HG02981 (cell line): ENCODE results near the gene GTSE1.

Experiments
- ATAC-seq: cut with Tn5 transposase; IDR thresholded peaks from one replicate; pipeline ENCODE4 v1.9.1; 2021; ENCODE audit warnings: mild to moderate bottlenecking, moderate library complexity; ENCODE audit not compliant: unreplicated experiment

Gene GTSE1

DNA sequence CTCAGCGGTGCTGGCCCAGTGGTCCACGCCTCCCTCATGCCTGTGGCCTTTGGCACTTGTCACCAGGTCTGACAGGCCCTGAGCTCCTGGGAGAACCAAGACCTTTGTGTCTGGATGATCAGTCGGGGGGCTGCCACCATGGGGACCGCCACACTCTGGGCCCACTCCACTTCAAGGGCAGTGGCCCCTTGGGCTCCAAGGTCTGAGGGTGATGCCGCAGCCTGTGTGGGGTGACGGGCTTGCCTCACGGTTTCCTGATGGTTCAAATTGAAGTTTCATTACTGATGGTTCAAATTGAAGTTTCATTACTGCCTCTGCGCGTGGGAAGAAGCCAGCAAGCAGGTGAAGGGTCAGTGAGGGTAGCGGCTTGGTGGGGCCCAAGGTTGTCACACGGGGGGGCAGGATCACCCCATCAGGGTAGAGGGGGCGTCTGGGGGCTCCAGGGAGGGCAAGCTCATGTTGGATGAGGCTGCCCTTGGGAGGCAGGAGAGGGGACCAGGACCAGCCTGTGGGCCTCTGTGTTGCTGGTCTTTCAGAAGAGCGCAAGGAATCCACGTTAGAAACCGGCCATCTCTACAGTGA is 66.4 kb downstream of the GTSE1 start:
- no peak for ATAC-seq

DNA sequence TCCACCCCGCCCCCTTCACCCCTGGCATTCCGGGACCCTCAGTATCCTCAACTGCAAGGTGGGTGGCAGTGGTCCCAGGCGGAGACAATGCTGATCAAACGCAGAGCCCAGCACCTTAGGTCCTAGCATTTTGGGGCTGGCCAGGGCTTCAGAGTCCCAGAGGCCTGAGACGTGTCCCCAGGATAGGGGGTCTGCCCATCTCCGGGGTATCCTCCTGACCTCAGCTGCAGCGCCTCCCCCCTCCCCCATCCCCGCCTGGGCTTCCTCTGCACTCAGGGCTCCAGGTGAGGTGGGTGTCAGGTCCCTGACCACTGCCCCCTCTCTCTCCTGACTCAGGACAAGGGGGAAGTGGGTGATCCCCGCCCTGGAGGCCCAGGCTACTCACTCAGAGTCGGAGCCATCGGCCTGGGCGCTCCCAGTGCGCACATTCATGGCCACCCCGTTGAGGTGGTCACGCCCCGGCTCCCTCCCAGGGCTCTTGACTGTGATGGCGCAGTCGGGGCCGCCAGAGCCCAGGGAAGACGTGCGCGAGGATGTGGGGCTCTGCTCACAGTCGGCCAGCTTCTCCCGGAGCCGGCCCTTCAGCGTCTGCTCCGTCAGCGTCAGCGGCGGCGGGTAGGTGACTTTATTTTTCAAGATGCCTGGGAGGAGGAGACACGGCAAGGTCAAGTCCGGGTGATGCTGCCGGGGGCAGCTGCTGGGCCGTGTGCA is 67.1 kb downstream of the GTSE1 start:
- ATAC-seq = no peak

DNA sequence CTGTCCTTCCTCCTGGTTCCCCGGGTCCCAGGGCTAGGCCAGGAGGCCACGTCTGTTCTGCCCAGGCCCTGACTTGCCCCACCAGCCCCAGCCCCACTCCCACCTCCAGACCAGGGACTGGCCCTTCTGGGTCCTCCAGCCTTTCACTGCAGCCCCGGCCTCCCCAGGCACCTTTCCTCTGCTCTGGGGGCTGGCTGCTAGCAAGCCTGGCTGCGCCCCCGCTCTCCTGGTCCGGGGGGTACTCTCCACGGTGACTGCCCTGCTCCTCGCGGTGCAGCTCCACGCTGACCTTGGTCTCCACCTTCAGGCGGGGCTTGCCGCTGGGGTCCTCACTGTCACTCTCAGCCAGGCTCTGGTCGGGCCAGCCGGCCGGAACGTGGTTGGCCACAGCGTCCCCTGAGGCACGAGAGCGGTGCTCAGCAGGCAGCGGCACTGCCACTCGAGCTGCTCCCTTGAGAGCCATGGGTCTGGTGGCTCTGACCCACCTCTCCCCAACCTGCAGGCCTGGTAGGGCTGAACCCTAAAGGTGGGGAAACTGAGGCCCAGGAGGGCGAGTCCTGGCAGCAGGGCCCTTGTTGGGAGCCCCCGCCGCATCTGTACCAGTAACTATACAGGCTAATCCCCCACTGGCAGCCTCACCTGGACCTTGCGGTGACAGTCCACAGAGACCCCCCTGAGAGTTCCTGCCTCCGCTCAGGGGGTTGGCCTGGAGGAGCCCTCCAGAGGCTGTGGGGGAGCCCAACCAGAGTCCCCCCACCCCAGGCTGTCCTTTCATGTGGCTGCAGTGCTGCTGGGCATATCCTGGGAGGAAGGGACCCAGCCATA is 67.9 kb downstream of the GTSE1 start:
- no peak for ATAC-seq

DNA sequence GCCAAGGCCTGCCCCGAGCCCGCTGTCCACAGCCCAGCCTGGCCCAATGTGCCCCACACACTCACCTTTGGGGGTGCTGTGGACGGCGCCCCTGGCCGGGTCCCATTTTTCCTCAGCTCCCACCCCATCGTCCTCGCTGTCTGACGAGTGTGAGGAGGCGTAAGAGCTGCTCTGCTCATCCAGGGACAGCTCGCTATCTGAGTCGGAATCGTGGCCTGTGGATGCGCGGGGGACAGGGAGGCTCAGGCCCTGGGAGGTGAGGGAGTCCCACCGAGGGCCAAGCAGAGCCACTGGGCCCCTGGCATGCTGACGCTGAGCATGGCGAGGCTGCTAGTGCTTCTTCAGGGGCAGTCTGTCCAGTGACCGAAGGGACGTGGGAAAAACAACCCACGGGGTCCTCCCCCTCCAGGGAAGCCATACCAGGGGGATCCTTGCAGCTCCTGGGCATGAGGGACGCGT is 68.5 kb downstream of the GTSE1 start:
- ATAC-seq = no peak

DNA sequence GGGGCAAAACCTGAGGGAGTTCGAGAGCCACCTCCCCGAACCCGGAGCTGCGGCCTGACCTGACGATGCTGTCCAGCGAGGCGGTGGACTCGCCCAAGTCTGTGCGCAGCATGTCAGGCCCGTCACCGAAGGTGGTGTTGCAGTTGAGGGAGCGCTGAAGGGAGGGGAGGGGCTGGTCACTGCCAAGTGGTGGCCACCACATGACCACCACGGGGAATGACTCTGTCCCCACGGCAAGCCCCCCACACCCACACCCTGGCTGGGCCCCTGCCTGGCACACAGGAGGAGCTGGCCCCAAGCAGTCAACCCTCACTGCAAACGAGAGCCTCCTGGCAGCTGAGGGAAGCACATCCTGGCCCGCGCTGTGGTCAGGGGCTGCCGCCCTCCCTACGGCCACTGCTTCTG is 69.7 kb downstream of the GTSE1 start:
- ATAC-seq = no peak

DNA sequence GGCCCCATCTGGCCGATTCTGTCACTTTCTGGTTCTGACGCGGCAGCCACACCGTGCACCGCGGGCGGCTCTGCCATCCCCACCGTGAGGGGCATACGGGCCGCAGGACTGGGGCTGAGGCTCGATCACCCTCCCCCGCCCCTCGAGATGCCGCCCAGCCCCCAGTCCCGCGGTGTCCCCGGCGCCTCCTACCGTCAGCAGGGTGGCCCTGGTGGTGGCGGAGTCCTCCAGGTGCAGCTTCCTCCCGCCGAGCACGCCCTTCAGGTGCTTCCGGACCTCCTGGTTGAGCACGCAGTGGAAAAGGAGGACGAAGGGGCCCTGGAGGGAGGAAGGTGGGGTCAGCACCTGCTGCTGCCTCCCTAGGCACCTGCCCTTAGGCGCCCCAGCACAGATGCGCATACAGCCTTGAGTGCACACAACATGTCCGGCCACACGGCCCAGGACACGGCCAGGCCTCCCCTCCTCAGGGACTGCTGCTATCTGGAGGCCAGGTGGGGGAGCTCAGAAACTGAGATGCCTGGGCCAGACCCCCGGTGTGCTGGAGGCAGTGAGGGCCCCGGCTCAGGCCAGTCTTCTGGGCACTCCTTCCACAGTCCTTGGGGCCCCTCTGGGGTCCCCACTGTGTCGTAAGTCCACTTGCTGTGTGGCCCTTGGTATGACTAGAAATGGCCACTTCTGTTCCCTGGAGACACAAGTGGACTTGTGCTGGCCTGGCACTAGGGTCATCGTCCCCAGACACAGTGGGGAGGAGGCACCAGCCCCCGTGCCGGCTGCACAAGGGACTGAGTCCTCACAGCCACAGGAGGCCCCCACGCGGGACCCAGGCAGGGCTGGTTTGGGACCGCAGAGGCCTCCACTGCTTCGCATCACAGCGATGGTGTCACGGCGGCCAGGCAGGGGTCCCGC is 70.4 kb downstream of the GTSE1 start:
- ATAC-seq = no peak

DNA sequence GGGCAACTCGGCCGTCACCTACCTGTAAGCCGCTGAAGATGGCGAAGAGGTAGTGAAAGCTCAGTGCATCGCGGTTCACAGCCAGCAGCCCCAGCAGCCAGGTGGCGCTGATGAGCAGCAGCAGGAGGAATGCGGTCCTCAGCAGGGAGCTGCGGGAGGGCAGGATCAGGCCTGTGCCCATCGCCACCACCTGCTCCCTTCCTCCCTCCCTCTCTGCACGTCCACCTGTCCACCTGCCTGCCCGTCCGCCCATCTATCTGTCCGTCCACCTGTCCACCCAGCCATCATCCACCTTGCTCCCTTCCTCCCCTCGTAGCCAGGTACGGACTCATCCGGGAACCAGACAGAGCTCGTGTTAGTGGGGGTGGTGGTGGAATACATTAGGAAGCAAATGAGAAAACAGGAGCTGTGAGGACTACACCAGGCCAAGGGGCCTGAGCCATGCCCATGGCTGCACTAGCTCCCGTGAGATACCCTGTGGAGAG is 71.1 kb downstream of the GTSE1 start:
- ATAC-seq = no peak

DNA sequence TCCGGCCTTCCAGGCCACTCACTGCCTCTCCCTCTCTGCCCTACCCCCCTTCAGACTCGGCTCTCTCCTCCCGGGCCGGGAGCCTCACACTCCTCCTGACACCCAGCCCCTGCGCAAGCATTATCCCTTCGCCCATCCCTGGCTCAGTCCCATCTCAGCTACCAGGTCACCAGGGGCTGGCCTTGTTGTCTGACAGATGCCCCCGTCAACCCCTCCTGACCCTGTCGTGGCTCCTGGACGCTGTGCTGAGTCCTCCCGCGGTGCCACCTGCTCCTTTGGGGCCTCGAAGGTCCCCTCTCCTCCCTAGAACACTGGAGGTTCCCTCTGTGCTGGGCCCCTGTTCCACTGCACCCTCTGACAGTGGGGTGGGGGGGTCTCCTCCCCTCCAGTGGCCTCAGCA is 71.8 kb downstream of the GTSE1 start:
- no peak for ATAC-seq

DNA sequence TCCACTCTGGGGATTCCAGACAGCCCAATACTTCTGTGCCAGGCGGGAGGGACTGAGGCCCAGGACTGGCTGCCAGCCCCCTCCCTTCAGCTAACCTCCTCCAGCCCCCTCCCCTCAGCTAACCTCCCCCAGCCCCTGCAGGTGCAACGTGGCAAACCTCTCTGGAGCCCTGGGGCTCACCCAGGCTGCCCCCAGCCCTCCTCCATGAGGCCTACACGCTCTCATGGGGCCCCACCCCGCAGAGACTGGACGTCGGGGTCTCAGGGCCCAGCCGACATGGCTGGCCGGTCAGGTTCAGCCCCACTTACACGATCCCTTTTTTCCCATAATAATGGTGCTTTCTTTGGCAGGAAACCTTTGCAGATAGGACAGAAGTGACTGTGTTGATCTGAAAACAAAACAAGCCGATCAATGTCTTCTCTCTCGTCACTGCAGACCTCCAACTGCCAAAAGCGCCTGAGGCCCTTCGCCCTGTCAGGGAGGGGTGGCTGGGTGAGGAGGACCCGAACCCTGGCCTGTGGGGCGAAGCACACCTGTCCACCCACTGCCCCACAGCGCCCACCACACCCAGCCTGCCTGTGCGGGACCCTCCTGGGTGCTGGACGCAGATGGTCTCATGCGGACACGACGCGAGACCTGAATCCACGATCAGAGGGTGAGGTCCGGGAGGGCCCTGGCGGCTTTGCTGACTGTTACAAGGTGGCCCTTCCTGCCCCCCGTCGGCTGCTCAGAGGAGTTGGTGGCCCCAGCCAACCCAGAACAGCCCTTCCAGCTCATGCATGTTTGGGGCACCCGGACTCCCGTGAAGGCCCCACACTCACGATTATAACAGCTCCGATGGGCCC is 72.4 kb downstream of the GTSE1 start:
- no peak for ATAC-seq

DNA sequence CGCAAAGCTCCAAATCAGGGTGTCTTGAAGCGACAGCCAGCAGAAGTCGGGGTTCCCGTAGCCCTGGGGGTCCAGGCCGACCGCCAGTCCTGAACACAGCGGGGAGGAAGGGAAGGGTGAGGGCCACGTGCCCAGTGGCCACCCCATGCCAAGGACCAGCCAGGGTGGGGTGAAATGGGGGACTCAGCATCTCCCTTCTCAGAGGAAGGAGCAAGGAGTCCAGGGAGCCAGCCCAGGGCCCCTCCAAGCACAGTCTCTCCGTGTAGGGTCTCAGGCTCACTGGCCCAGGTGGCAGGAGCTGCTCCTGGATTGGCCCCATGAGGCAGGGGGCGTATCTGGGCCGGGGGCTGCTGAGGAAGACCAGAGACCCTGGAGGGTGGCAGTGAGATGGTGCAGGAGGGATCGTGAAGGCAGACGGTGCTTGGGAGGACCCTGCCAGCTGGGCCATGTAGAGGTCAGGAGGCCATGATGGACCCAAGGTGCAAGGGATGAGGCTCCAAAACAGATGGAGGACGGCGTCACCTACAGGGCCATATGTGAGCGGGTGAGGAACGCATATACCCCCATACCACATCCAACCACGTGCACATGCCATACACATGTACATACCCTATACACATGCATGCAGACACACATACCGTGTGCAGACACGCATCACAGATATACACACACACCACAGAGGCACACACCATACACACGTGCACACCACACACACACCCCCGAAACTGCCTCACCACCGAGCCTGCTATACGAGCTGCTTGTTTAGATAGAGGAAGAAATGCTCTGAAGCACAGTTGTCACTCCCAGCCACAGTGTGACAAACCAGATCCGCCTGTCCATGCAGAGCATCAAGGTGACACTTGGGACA is 73.3 kb downstream of the GTSE1 start:
- ATAC-seq = no peak

DNA sequence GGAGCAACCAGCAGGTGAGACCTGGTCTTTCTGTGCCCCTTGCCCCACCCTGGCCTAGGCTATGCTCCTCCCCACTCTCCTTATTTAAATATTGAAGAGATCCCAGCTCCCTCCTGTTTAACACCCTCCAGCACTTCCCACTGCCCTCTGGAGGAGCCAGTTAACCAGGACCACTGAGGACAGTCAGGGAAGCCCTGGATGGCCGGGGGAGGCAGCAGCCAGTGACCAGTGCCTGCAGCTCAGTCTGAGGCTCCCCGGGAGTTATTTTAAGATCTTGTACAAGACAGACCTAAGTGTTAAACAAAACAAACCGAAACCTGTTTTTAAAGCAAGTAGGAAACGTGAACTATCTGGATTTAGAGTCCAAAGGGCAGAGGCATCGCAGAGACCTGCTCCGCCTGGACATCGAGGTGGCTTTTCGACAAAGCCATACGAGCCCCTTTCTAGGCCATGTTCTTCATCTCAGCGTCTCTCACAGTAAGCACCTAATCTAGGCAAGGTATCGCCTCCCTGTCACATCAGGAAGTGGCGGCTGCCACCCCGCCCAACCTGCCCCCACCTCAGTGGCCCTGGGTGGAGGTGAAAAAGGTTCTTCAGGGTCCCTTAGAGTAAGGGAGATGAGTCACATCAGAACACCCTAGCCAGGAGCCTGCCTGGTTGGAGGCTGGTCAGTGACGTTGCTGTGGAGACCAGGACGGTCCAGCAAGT is 74.1 kb downstream of the GTSE1 start:
- ATAC-seq = no peak

DNA sequence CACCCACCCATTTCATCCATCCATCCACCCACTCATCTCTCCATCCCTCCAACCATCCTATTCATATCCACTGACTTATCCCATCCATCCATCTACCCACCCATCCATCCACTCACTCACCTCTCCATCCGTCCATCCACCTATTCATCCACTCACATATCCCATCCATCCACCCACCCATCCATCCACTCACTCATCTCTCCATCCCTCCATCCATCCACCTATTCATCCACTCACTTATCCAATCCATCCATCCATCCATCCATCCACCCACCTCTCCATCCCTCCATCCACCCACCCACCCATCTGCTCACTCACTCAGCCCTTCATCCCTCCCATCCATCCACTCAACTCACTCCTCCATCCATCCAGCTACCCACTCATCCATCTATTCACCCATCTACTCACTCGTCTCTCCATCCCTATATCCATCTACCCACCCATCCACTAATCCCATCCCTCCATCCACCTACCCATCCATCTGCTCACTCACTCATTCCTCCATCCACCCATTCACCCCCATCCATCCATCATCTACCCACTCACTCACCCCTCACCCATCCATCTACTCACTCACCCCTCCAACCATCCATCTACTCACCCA is 75.1 kb downstream of the GTSE1 start:
- ATAC-seq = no peak

DNA sequence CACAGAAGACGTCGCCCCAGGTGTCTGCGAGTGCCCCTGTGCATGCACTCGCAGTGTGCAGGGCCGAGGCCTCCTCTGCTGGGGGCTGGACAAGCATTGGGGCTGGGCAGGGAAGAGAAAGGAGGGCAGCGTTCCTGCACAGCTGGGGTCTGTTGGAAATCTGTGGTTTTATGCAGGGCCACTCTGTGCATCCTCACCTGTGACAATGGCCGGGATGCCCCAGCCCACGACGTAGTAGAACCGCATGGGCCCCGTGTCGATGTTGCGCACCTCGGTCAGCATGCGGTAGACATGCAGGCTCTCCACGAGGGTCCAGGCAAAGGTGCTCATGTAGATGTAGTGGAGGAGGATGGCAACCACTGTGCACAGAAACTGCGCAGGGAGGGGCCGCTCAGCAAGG is 76.0 kb downstream of the GTSE1 start:
- no peak for ATAC-seq

DNA sequence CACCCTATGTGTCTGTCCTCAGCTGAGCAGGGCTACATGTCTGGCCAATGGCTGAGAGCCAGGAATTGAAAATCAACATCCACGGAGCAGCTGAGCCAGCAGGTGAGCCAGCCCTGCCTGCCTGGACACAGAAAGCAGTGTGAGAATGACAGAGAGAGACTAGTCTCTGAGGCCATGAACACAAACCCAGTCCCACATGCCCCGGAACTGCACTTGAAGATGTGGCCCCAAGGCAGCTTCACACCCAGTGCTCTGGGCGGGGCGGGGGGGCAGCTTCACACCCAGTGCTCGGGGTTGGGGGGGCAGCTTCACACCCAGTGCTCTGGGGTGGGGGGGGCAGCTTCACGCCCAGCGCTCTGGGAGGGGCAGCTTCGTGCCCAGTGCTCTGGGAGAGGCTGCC is 76.5 kb downstream of the GTSE1 start:
- no peak for ATAC-seq

DNA sequence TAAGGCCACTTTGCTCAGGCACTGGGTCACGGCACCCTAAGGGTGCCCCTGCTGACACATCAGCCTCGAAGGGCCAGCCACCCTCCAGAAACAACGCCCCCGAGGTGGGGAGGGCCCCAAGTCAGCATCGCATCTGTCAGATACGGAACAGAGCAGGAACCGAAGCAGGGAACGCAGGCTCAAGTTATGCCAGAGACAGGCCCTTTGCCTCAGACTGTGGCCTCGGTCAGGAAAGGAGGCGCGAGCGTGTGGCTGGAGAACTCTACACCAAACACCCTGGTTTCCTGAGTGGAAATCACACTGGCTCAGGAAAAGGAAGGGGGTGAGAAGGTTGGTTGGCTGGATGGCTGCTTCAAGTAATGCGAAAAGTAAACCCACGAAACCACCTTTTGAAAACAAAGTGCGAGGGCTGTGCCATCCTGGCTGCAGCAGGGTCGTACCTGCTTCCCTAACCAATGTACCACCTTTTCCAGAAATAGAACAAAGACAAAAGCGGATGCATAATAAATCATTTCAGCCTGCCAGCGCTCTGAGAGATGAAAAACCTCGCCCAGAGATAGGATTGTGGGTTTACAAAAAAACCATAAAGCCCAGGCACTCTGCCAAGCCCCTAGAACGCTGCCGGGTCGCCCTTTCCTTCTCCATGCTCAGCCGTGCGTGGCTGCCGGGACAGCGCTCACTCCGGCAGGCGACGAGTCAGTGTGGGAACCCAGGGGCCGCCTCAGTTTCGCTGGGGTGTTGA is 77.4 kb downstream of the GTSE1 start:
- ATAC-seq = no peak

DNA sequence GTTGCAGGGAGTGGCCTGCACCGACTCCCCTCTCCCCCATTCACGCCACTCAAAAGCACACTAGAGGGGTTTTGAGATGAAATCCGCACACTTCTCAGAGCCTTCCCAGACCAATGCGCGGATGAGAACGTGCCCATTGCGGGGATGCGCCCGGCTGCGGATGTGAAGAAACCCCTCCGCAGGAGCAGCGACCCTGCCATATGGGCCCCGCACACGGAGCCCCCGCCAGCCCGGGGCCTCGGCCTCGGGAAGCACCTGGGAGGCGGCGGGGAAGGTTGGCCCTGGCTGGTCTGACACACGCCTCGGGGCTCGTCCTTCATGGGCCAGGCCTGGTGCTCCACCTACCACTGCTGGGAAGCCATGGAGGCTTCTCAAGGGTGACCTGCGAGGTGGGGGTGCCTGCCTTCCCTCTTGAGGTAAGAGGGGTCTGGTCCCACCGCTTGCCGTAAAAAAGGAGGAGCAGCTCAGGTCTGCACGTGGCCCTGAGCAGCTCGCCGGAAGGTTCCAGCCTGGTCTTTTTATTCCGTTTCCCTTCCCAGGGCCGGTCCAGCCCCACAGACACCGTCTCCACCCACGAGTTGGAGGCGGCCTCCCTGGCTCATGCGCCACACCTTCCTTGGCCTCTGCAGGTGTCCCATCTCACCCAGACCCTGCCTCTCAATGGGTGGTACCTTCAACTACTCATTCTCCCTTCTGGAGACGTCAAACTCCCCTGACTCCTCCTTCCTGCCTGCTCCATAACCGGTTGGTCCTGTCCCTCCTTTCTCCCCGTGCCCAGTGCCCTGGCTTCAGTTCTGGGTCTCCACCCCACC is 78.2 kb downstream of the GTSE1 start:
- no peak for ATAC-seq
